Keratinocyte (primary cell): Measurements from ENCODE around the gene RERE. TPM values are rescaled to one million over a fixed set of nuclear protein-coding genes. Genes with fewer than 3 reads are reported as not detected.

Experiments
- DNase-seq: peaks from one replicate; pipeline ENCODE4 v3.0.0-alpha.2; 2011; ENCODE audit warnings: low read depth, missing footprints, low spot score
- FAIRE-seq: peaks from 2 replicates; lab custom pipeline; 2011; peaks lifted over from hg19 to GRCh38; lab: Jason Lieb, UNC
- H2AFZ ChIP-seq: 2 replicates; pipeline ENCODE4 v1.6.0; 2012; ENCODE audit warnings: low read length, control low read depth, inconsistent platforms; ENCODE audit not compliant: control insufficient read depth
- H3K27ac ChIP-seq: 2 replicates; pipeline ENCODE4 v1.5.1; 2011; ENCODE audit warnings: low read length; ENCODE audit not compliant: control insufficient read depth, insufficient read depth
- H3K27me3 ChIP-seq: 3 replicates; pipeline ENCODE4 v1.6.0; 2011; ENCODE audit warnings: low read length; ENCODE audit not compliant: control insufficient read depth, insufficient read depth; ENCODE audit errors: extremely low read depth
- H3K36me3 ChIP-seq, 2 experiments: 2 replicates in 1 of 2; 3 replicates in 1 of 2; pipeline ENCODE4 v1.5.1; 2011; ENCODE audit warnings: low read length in 2 of 2, mild to moderate bottlenecking in 1 of 2; ENCODE audit not compliant: control insufficient read depth in 2 of 2, insufficient read depth in 2 of 2; ENCODE audit errors: extremely low read depth in 1 of 2
- H3K4me1 ChIP-seq: 3 replicates; pipeline ENCODE4 v1.5.1; 2011; ENCODE audit warnings: low read length; ENCODE audit not compliant: control insufficient read depth, insufficient read depth; ENCODE audit errors: extremely low read depth
- H3K4me2 ChIP-seq: 3 replicates; pipeline ENCODE4 v1.6.0; 2011; ENCODE audit warnings: low read depth, low read length; ENCODE audit not compliant: control insufficient read depth, insufficient read depth; ENCODE audit errors: extremely low read depth
- H3K4me3 ChIP-seq, 3 experiments: fragments of 200-600 bp in 1 of 3; sonication (generic) in 1 of 3; 2 replicates in 2 of 3; 3 replicates in 1 of 3; pipeline ENCODE4 v1.5.1; 2011 to 2016; ENCODE audit warnings: low read length in 3 of 3, mild to moderate bottlenecking in 3 of 3, control low read depth in 2 of 3, inconsistent platforms in 1 of 3, low read depth in 1 of 3, mixed read lengths in 1 of 3, mixed run types in 1 of 3, moderate library complexity in 1 of 3; ENCODE audit not compliant: control insufficient read depth in 2 of 3, insufficient read depth in 2 of 3; ENCODE audit errors: extremely low read depth in 1 of 3
- H3K79me2 ChIP-seq: 2 replicates; pipeline ENCODE4 v1.6.0; 2012; ENCODE audit warnings: low read length; ENCODE audit not compliant: control insufficient read depth, insufficient read depth
- H3K9ac ChIP-seq: 3 replicates; pipeline ENCODE4 v1.6.0; 2011; ENCODE audit warnings: low read length; ENCODE audit not compliant: control insufficient read depth, insufficient read depth; ENCODE audit errors: extremely low read depth
- H3K9me1 ChIP-seq: 3 replicates; pipeline ENCODE4 v1.6.0; 2011; ENCODE audit warnings: low read length; ENCODE audit not compliant: control insufficient read depth, insufficient read depth; ENCODE audit errors: extremely low read depth
- H3K9me3 ChIP-seq: 2 replicates; pipeline ENCODE4 v1.5.1; 2012; ENCODE audit warnings: low read depth, low read length; ENCODE audit not compliant: control insufficient read depth
- H4K20me1 ChIP-seq: 3 replicates; pipeline ENCODE4 v1.6.0; 2011; ENCODE audit warnings: low read length; ENCODE audit not compliant: control insufficient read depth, insufficient read depth; ENCODE audit errors: extremely low read depth
- CTCF ChIP-seq, 3 experiments: IDR thresholded peaks in 1 of 3; conservative IDR thresholded peaks in 1 of 3; optimal IDR thresholded peaks in 1 of 3; 2 replicates in 2 of 3; 3 replicates in 1 of 3; pipeline versions ENCODE3 to v1.5.1; 2011; ENCODE audit warnings: low read length in 3 of 3, mild to moderate bottlenecking in 3 of 3, moderate library complexity in 2 of 3, control low read depth in 1 of 3, inconsistent platforms in 1 of 3; ENCODE audit not compliant: insufficient read depth in 2 of 3; ENCODE audit errors: extremely low read depth in 1 of 3
- EZH2 ChIP-seq: IDR thresholded peaks from one replicate; pipeline ENCODE4 v1.6.1; 2012; ENCODE audit warnings: inconsistent platforms, mild to moderate bottlenecking, low read length, moderate library complexity
- dilution Hi-C: fragments of 300-500 bp; cut with MboI; formaldehyde crosslinking; loops from one replicate; pipeline ENCODE4 v1.7.0; 2020; ENCODE audit warnings: low sequenced_read_pairs; ENCODE audit not compliant: extremely low pct_ligation_motif_present
- polyA plus RNA-seq, 5 experiments: library from polyadenylated mRNA; depleted of rRNA in 3 of 5; stranded (reverse) in 3 of 5; stranded (forward) in 1 of 5; unstranded in 1 of 5; fragments of >200 nt; gene quantifications; 1 replicate in 1 of 5; 2 replicates in 3 of 5; 3 replicates in 1 of 5; pipeline versions ENCODE4 v1.2.1 to v1.2.3, GENCODE V29; 2011 to 2012; ENCODE audit warnings: missing spikeins in 2 of 5, low read depth in 1 of 5, low replicate concordance in 1 of 5

Gene RERE
- polyA plus RNA-seq, 1 donor (not counting 4 experiments of a cell fraction or from before 2014, with no cell fraction given): 3.8 TPM

GRCh38 chr1:8782955-8783354 lies 34.5 kb downstream of the RERE start:
- no peak for DNase-seq
- no peak overlapping the region for H2AFZ ChIP-seq
- no peaks in the 10 kb centered on the region for H3K9me3 ChIP-seq
- H3K27ac ChIP-seq: no peak overlapping the region
- no peak for FAIRE-seq
- H3K4me2 ChIP-seq: no peak overlapping the region
- dilution Hi-C loops: no loop called here
- no peak overlapping the region for H3K9ac ChIP-seq
- H4K20me1 ChIP-seq: no peaks in the 10 kb centered on the region
- TF ChIP-seq CTCF (optimal IDR thresholded peaks at IDR 0.05 in 1 of 3, IDR thresholded peaks at IDR 0.05 in 1 of 3, conservative IDR thresholded peaks at IDR 0.05 in 1 of 3; ENCODE audit: extremely low read depth in 1 of 3, insufficient read depth in 2 of 3, low read length in 3 of 3) (no peak), EZH2 (no peak)
- H3K36me3 ChIP-seq: no peaks in the 10 kb centered on the region
- H3K79me2 ChIP-seq: no peaks in the 10 kb centered on the region
- H3K4me3 ChIP-seq: no peak overlapping the region
- H3K9me1 ChIP-seq: no peaks in the 10 kb centered on the region
- H3K4me1 ChIP-seq: no peaks in the 10 kb centered on the region
- no peaks in the 10 kb centered on the region for H3K27me3 ChIP-seq

- TF ChIP-seq EZH2: no peak
- no peak for TF ChIP-seq CTCF (optimal IDR thresholded peaks at IDR 0.05 in 1 of 3, IDR thresholded peaks at IDR 0.05 in 1 of 3, conservative IDR thresholded peaks at IDR 0.05 in 1 of 3; ENCODE audit: extremely low read depth in 1 of 3, insufficient read depth in 2 of 3, low read length in 3 of 3)
- H3K79me2 ChIP-seq: no peaks in the 10 kb centered on the region
These were observed 35.3 kb downstream of the RERE start for GRCh38 chr1:8782001-8782620.

More at GRCh38 chr1:8782001-8782620, 35.3 kb downstream of the RERE start:
- no peak overlapping the region for H3K27ac ChIP-seq
- no peaks in the 10 kb centered on the region for H3K27me3 ChIP-seq
- H3K36me3 ChIP-seq: no peaks in the 10 kb centered on the region
- no peaks in the 10 kb centered on the region for H3K9me3 ChIP-seq
- H3K9ac ChIP-seq: no peak overlapping the region
- no peak for DNase-seq
- no peaks in the 10 kb centered on the region for H3K4me1 ChIP-seq
- no peak for FAIRE-seq
- no peak overlapping the region for H3K4me2 ChIP-seq
- dilution Hi-C loops: no loop called here
- no peaks in the 10 kb centered on the region for H3K9me1 ChIP-seq
- H3K4me3 ChIP-seq: no peak overlapping the region
- no peak overlapping the region for H2AFZ ChIP-seq
- H4K20me1 ChIP-seq: no peaks in the 10 kb centered on the region
